Measurements from ENCODE around the gene CYTH1. TPM values are rescaled to one million over a fixed set of nuclear protein-coding genes. Genes with fewer than 3 reads are reported as not detected.

CYTH1 gene
- total RNA-seq, 1 experiment from 2014 or later = 34.3 TPM

GRCh38 chr17:78640700-78641099 lies 141.4 kb downstream of the CYTH1 start:
- TF ChIP-seq YY1 (IDR thresholded peaks at IDR 0.05; ENCODE audit: extremely low read depth, insufficient replicate concordance, low read depth, low read length) (no peak), POLR2AphosphoS5 (IDR thresholded peaks at IDR 0.05; ENCODE audit: low read depth, low read length) (no peak), ZFX (IDR thresholded peaks at IDR 0.05) (no peak), TCF7L2 (IDR thresholded peaks at IDR 0.05; ENCODE audit: borderline replicate concordance, extremely low read depth, insufficient read depth, insufficient read length) (no peak), MAX (IDR thresholded peaks at IDR 0.05) (no peak), POLR2A (IDR thresholded peaks at IDR 0.05; ENCODE audit: borderline replicate concordance, extremely low read depth, insufficient read depth, insufficient read length) (no peak), CBX3 (IDR thresholded peaks at IDR 0.05; ENCODE audit: low read depth) (no peak), FOSL1 (IDR thresholded peaks at IDR 0.05; ENCODE audit: low read depth) (no peak), ATF3 (IDR thresholded peaks at IDR 0.05) (no peak), EZH2 (IDR thresholded peaks at IDR 0.05) (no peak), SIN3A (IDR thresholded peaks at IDR 0.05; ENCODE audit: low read depth) (no peak), JUND (IDR thresholded peaks at IDR 0.05) (no peak), EZH2phosphoT487 (IDR thresholded peaks at IDR 0.05; ENCODE audit: borderline replicate concordance) (no peak)
- H2AFZ ChIP-seq (ENCODE audit: low read depth, low read length, poor library complexity, severe bottlenecking) = no peak overlapping the region
- no peaks in the 10 kb centered on the region for H3K79me2 ChIP-seq (ENCODE audit: insufficient read depth, low read length)
- CTCF ChIA-PET = no interaction called here
- no TSS peak for BruUV-seq (replicated peaks)
- no peaks in the 10 kb centered on the region for H3K36me3 ChIP-seq (ENCODE audit: control insufficient read depth in 1 of 2, insufficient read depth in 2 of 2, low read length in 2 of 2)
- no peak overlapping the region for H3K27ac ChIP-seq (ENCODE audit: low read depth, low read length)
- ATAC-seq (no peak), DNase-seq (ENCODE audit: low read depth, low spot score) (no peak)
- RAD21 ChIA-PET (ENCODE audit: low non-redundant PET in 1 of 2, low total read pairs in 2 of 2, uncharacterized antibody in 2 of 2, unreplicated experiment in 2 of 2) = no interaction called here
- H3K9me2 ChIP-seq (ENCODE audit: insufficient read depth) = no peaks in the 10 kb centered on the region
- peaks cover 0 to 5% of the 10 kb centered on the region in 2 experiments; a peak in 2 of 4 replicates for H3K4me1 ChIP-seq (ENCODE audit: control insufficient read depth in 1 of 2, insufficient read depth in 2 of 2, low read length in 2 of 2)
- H3K9ac ChIP-seq (ENCODE audit: low read length) = no peak overlapping the region
- H3K4me3 ChIP-seq (replicated peaks in 1 of 2; ENCODE audit: low read depth in 1 of 2, low read length in 2 of 2) = no peak overlapping the region
- H4K20me1 ChIP-seq (ENCODE audit: insufficient read depth) = no peaks in the 10 kb centered on the region
- no peak overlapping the region for H3K4me2 ChIP-seq (ENCODE audit: low read length)
- H3K27me3 ChIP-seq (ENCODE audit: insufficient read depth, low read length) = peaks cover 5% of the 10 kb centered on the region; the same call in 1 of the 2 replicates
- H3K9me3 ChIP-seq (ENCODE audit: control insufficient read depth in 1 of 2, insufficient read depth in 1 of 2, low read depth in 1 of 2, low read length in 2 of 2) = no peaks in the 10 kb centered on the region
- intact Hi-C loops (cut with micrococcal nuclease) = no loop called here
- POLR2A ChIA-PET = no interaction called here

Measured in HCT116 (cell line).